Effector memory CD8-positive, alpha-beta T cell (primary cell): ENCODE measurements around the gene RIPPLY2.
A peak's percentile ranks its signal among the peaks of the same experiment; 100 is the strongest.
"Not testable (repeated sequence)": the region's sequence is repeated elsewhere in the genome, so short reads cannot be mapped to it uniquely, and the experiment has no call there.

Source experiments
- ATAC-seq: fragments of 150-1000 bp; cut with Tn5 transposase; replicated peaks from 2 replicates; pipeline ENCODE4 v1.10.0; 2021; ENCODE audit warnings: mild to moderate bottlenecking, moderate library complexity
- DNase-seq, 3 experiments: peaks; one replicate each; pipeline ENCODE4 v3.0.0; 2021
- H3K27ac Mint-ChIP-seq, 2 donors: one replicate each; pipeline ENCODE4 v1.8.0; 2022; ENCODE audit warnings: mild to moderate bottlenecking in 2 of 2, mixed read lengths in 2 of 2, moderate library complexity in 2 of 2
- H3K27me3 Mint-ChIP-seq, 2 donors: one replicate each; pipeline ENCODE4 v1.8.0; 2022; ENCODE audit warnings: mixed read lengths in 2 of 2
- H3K36me3 Mint-ChIP-seq: one replicate; pipeline ENCODE4 v1.8.0; 2022; ENCODE audit warnings: mild to moderate bottlenecking, moderate library complexity, mixed read lengths; ENCODE audit not compliant: insufficient read depth
- H3K4me1 Mint-ChIP-seq, 2 donors: one replicate each; pipeline ENCODE4 v1.8.0; 2022; ENCODE audit warnings: low read depth in 2 of 2, mixed read lengths in 2 of 2
- H3K4me3 Mint-ChIP-seq, 2 donors: one replicate each; pipeline ENCODE4 v1.8.0; 2022; ENCODE audit warnings: mild to moderate bottlenecking in 2 of 2, mixed read lengths in 2 of 2, moderate library complexity in 2 of 2
- H3K9me3 Mint-ChIP-seq, 2 donors: one replicate each; pipeline ENCODE4 v1.8.0; 2022; ENCODE audit warnings: mixed read lengths in 2 of 2

RIPPLY2 gene

GRCh38 chr6:83891586-83891985 lies 38.4 kb downstream of the RIPPLY2 start:
- no peaks in the 10 kb centered on the region for H3K27me3 Mint-ChIP-seq
- ATAC-seq (no peak), DNase-seq (no peak)
- no peak overlapping the region for H3K27ac Mint-ChIP-seq
- peaks cover 14 to 43% of the 10 kb centered on the region in 2 donors for H3K4me1 Mint-ChIP-seq
- no peak overlapping the region for H3K4me3 Mint-ChIP-seq
- H3K36me3 Mint-ChIP-seq, result peaks cover 4% of the 10 kb centered on the region
- no peaks in the 10 kb centered on the region for H3K9me3 Mint-ChIP-seq

- Mint-ChIP-seq H3K27ac (no peak overlapping the region), H3K27me3 (no peaks in the 10 kb centered on the region), H3K9me3 (no peaks in the 10 kb centered on the region), H3K4me1 (peaks cover 14 to 43% of the 10 kb centered on the region in 2 donors), H3K4me3 (no peak overlapping the region), H3K36me3 (peaks cover 4% of the 10 kb centered on the region)
- ATAC-seq (no peak), DNase-seq (no peak)
Measured at GRCh38 chr6:83893024-83893423, 39.9 kb downstream of the RIPPLY2 start.

- H3K9me3 Mint-ChIP-seq, H3K27ac Mint-ChIP-seq, H3K36me3 Mint-ChIP-seq, H3K27me3 Mint-ChIP-seq, ATAC-seq, H3K4me3 Mint-ChIP-seq, DNase-seq: not testable (repeated sequence)
- peaks cover 18 to 47% of the 10 kb centered on the region in 2 donors for H3K4me1 Mint-ChIP-seq
Measured at GRCh38 chr6:83897094-83897493, 43.9 kb downstream of the RIPPLY2 start.

GRCh38 chr6:83901624-83902023 lies 48.5 kb downstream of the RIPPLY2 start:
- Mint-ChIP-seq H3K4me3 (peak overlapping the region in 1 of 2 donors; percentile 29), H3K4me1 (peaks cover 32 to 50% of the 10 kb centered on the region in 2 donors), H3K9me3 (peaks cover 0 to 5% of the 10 kb centered on the region in 2 donors), H3K36me3 (no peaks in the 10 kb centered on the region), H3K27me3 (no peaks in the 10 kb centered on the region), H3K27ac (no peak overlapping the region)
- DNase-seq (no peak), ATAC-seq (no peak)

GRCh38 chr6:83904395-83904794 lies 51.2 kb downstream of the RIPPLY2 start:
- H3K4me3 Mint-ChIP-seq, result no peak overlapping the region
- peaks cover 38 to 59% of the 10 kb centered on the region in 2 donors for H3K4me1 Mint-ChIP-seq
- H3K27me3 Mint-ChIP-seq, result no peaks in the 10 kb centered on the region
- H3K9me3 Mint-ChIP-seq, result peaks cover 0 to 5% of the 10 kb centered on the region in 2 donors
- no peak overlapping the region for H3K27ac Mint-ChIP-seq
- DNase-seq (no peak), ATAC-seq (no peak)
- no peaks in the 10 kb centered on the region for H3K36me3 Mint-ChIP-seq

GRCh38 chr6:83905648-83906047 lies 52.5 kb downstream of the RIPPLY2 start:
- peaks cover 0 to 5% of the 10 kb centered on the region in 2 donors for H3K9me3 Mint-ChIP-seq
- no peak for DNase-seq
- no peak overlapping the region for H3K27ac Mint-ChIP-seq
- no peak overlapping the region for H3K4me3 Mint-ChIP-seq
- no peak for ATAC-seq
- H3K4me1 Mint-ChIP-seq, result peaks cover 35 to 58% of the 10 kb centered on the region in 2 donors
- peaks cover 4% of the 10 kb centered on the region for H3K36me3 Mint-ChIP-seq
- H3K27me3 Mint-ChIP-seq, result no peaks in the 10 kb centered on the region
